ENCODE measurements around the gene SYP. TPM values are rescaled to one million over a fixed set of nuclear protein-coding genes. Genes with fewer than 3 reads are reported as not detected.

Gene SYP
- total RNA-seq, 4 donors from 2014 or later = 0.30 to 1.6 (median 1.3) TPM; not detected in 1

GRCh38 chrX:49211074-49211473, 11.1 kb upstream of the SYP start:
- H3K4me3 ChIP-seq = no peak overlapping the region
- H3K27me3 ChIP-seq = peaks cover 4% of the 10 kb centered on the region
- 83% methylated on average over 9 of the region's 9 CpGs for WGBS
- TF ChIP-seq EP300 (IDR thresholded peaks at IDR 0.05) (no peak), POLR2AphosphoS5 (IDR thresholded peaks at IDR 0.05) (no peak), POLR2A (IDR thresholded peaks at IDR 0.05) (no peak), CTCF (IDR thresholded peaks at IDR 0.05) (no peak)
- H3K36me3 ChIP-seq = no peaks in the 10 kb centered on the region
- DNase-seq (ENCODE audit: low spot score in 2 of 2) = no peak
- no peaks in the 10 kb centered on the region for H3K4me1 ChIP-seq
- H3K27ac ChIP-seq = no peak overlapping the region
- H3K9me3 ChIP-seq = no peaks in the 10 kb centered on the region

- Histone ChIP-seq H3K27ac (no peak overlapping the region), H3K4me1 (no peaks in the 10 kb centered on the region), H3K9me3 (no peaks in the 10 kb centered on the region), H3K4me3 (no peak overlapping the region), H3K27me3 (peaks cover 4% of the 10 kb centered on the region), H3K36me3 (no peaks in the 10 kb centered on the region)
- no peak for DNase-seq (ENCODE audit: low spot score in 2 of 2)
- 59% methylated on average over 4 of the region's 8 CpGs for WGBS
- no peak for TF ChIP-seq CTCF (IDR thresholded peaks at IDR 0.05)
- no peak for TF ChIP-seq POLR2AphosphoS5 (IDR thresholded peaks at IDR 0.05)
- no peak for TF ChIP-seq EP300 (IDR thresholded peaks at IDR 0.05)
- no peak for TF ChIP-seq POLR2A (IDR thresholded peaks at IDR 0.05)
Observed at GRCh38 chrX:49210406-49210805, 10.4 kb upstream of the SYP start.

DNA sequence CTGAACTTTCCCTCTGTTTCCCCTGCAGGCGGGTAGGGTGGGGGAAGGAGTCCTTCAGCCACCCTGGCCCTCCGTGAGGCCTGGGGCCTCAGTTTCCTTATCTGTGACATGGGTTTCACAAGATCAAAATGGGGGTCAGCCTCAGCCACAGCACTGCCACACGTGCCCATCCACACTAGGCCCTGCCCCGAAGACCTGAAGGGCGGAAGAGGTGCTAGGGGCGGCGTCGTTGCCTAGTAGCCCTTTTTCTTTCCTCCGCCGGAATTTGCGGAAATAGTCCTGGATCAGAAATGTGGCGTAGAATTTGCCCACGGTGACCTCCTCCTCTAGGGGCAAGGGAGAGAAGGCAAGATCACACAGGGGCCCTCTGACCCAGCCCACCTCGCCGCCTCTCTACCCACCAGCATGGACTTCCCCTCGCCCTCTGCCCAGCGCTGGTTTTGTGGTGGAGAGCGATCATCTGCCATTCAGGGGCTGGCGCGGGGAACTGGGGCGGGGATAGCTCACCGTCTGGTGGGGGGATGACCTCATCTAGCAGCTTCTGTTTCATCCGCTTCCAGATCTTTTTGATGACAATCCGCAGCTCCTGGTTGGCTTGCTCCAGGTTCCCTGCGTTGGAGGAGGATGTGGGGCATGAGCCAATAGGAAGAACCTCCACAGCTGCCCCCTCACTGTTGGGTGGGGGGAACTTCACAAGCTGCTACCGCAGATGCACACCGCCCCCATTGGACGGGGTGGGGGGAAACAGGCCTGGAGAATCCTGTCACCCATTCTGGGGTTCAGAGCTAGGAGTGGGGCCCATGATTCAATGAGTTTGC, 9.7 kb upstream of the SYP start:
- WGBS = 37% methylated on average over 20 of the region's 28 CpGs
- no peak for TF ChIP-seq CTCF (IDR thresholded peaks at IDR 0.05)
- no peak for TF ChIP-seq POLR2AphosphoS5 (IDR thresholded peaks at IDR 0.05)
- no peak for TF ChIP-seq EP300 (IDR thresholded peaks at IDR 0.05)
- no peak for TF ChIP-seq POLR2A (IDR thresholded peaks at IDR 0.05)
- Histone ChIP-seq H3K27me3 (peaks cover 4% of the 10 kb centered on the region), H3K9me3 (no peaks in the 10 kb centered on the region), H3K4me3 (no peak overlapping the region), H3K36me3 (no peaks in the 10 kb centered on the region), H3K4me1 (no peaks in the 10 kb centered on the region), H3K27ac (no peak overlapping the region)
- DNase-seq (ENCODE audit: low spot score in 2 of 2) = no peak

DNA sequence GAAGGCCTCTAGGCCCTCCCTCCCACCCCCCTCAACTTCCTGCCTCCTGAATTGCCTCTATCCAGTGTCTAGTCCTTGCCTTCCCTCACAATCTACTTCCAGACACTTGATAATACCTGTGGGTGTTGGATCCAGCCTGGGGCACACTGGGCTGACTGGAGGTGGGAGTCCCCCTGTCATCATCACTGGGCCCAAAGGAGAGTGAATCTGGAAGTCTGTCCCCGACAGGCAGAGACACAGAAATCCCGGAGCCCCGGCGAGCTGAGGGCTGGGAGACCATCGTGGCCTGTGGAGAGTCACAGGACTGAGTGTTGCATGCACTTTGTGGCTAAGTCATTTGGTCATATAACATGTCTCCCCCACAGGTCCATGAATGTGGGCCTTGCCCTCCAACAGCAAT, 8.4 kb upstream of the SYP start:
- no peaks in the 10 kb centered on the region for H3K36me3 ChIP-seq
- no peaks in the 10 kb centered on the region for H3K4me1 ChIP-seq
- H3K4me3 ChIP-seq = no peak overlapping the region
- H3K9me3 ChIP-seq = no peaks in the 10 kb centered on the region
- peaks cover 4% of the 10 kb centered on the region for H3K27me3 ChIP-seq
- 91% methylated on average over 5 of the region's 5 CpGs for whole genome bisulfite sequencing
- H3K27ac ChIP-seq = no peak overlapping the region
- TF ChIP-seq POLR2A (IDR thresholded peaks at IDR 0.05) (no peak), EP300 (IDR thresholded peaks at IDR 0.05) (no peak), CTCF (IDR thresholded peaks at IDR 0.05) (no peak), POLR2AphosphoS5 (IDR thresholded peaks at IDR 0.05) (no peak)
- no peak for DNase-seq (ENCODE audit: low spot score in 2 of 2)

DNA sequence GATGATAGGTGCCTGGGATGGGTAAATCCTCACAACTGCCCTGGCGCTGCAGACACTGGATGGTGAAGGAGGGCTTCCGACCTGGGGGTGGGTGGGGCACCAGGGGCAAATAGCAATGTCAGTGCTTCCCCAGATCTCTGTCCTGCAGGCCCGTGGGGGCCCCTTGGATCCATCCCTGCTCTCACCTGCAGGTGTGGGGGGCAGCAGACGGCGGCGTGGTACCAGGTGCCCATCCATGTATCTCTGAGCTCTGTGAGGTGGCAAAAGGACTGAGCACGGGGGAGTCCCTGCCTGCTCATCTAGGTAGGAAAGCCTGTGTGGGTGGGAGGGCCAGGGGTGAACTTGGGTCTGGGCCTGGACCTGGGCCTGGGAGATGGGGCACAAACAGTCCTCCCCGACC, 6.5 kb upstream of the SYP start:
- TF ChIP-seq POLR2AphosphoS5 (IDR thresholded peaks at IDR 0.05) = no peak
- no peak for TF ChIP-seq EP300 (IDR thresholded peaks at IDR 0.05)
- no peak for TF ChIP-seq CTCF (IDR thresholded peaks at IDR 0.05)
- no peak for TF ChIP-seq POLR2A (IDR thresholded peaks at IDR 0.05)
- Histone ChIP-seq H3K36me3 (no peaks in the 10 kb centered on the region), H3K4me1 (no peaks in the 10 kb centered on the region), H3K4me3 (no peak overlapping the region), H3K27me3 (peaks cover 4% of the 10 kb centered on the region), H3K9me3 (no peaks in the 10 kb centered on the region), H3K27ac (no peak overlapping the region)
- no peak for DNase-seq (ENCODE audit: low spot score in 2 of 2)
- 66% methylated on average over 8 of the region's 8 CpGs for WGBS

Data from suprapubic skin (tissue), 4 donors.